GM18873 (cell line): ENCODE measurements around the gene EIF4H.
A peak's percentile ranks its signal among the peaks of the same experiment; 100 is the strongest.
"Not testable (repeated sequence)": the region's sequence is repeated elsewhere in the genome, so short reads cannot be mapped to it uniquely, and the experiment has no call there.

Experiments
- ATAC-seq: cut with Tn5 transposase; IDR thresholded peaks from one replicate; pipeline ENCODE4 v1.9.1; 2021; ENCODE audit warnings: mild to moderate bottlenecking, moderate library complexity, moderate number of reproducible peaks; ENCODE audit not compliant: unreplicated experiment, low FRiP score

Gene EIF4H

DNA sequence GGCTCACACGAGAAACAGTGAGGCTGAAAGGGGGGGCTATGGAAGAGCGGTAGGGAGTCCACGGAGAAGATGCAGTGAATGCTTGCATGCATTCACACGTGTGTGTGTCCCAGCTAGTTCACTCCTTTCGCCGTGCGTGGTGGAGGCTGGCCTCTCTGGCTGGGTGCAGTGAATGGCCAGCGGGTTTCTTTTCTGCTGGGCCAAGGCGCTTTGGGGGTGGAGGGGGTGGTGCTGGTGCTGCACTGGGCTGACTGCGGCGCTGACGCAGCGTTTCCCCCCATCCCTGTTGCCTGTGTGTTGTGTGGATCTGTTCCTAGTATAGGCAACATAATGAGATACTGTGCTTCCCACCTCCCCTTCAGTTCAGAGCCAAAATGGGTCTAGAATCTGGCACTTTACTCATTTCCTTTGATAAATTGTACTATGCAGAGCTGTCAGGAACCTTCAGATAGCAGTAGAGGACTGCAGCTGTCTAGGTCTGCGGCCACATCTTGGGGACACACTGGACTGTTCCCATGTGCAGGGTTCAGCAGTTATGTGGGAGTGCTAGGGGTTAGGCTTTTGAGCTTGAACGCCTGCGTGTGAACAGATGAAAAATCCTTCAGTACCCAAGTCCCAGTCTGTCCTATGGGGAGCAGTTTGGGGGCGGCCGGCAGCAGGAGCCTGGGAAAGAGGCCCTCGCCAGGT is 22.0 kb downstream of the EIF4H start:
- ATAC-seq, result not testable (repeated sequence)

DNA sequence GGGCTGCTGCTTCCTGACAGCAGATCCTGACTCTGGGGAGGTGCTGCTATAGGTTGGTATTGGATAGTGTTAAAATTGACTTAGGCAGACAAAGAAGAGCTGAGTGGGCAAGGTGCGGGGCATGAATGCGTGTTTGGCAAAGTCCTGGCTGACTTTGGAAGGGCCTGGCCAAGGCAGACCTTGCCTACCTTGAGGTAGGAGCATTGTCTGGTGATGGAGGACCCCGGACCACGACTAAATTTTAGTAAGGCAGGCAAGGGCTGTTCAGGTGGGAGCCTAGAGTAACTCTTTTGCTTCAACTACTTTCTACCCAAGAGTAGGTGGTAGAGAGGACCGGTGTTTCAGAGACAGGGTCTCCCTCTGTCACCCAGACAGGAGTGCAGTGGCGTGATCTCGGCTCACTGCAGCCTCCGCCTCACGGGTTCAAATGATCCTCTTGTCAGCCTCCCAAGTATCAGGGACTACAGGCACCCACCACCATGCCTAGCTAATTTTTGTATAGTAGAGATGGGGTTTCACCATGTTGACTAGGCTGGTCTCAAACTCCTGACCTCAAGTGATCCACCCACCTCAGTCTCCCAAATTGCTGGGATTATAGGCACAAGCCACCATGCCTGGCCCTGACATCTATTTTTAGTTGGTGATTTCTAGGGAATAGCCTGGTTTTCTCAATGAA is 23.4 kb downstream of the EIF4H start:
- ATAC-seq, result no peak

DNA sequence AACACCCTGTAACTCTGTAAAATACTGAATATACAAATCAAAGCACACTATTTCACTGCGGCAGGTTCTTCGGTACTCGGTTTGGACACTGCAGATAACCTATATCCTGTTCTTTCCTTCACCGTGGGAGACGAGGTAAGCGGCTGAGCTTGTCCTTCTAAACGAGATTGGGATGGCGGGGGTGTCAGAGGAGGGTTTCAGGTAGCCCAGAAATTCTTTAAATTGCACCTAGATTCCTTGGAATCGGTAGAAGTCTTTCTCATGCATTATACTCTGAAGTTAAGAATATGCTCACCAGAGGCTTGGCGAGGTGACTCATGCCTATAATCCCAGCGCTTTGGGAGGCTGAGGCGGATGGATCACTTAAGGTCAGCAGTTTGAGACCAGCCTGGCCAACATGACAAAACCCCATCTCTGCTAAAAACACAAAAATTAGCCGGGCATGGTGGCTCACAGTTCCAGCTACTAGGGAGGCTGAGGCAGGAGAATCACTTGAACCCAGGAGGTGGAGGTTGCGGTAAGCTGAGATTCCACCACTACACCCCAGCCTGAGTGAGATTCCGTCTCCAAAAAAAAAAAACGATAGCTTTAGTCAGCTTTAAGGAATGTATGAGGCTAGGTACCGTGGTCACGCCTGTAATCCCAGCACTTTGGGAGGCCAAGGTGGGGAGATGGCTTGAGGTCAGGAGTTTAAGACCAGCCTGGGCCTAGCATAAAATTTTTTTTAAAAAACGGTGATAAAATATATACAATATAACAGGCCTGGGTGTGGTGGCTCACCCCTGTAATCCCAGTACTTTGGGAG is 25.6 kb downstream of the EIF4H start:
- no peak for ATAC-seq

DNA sequence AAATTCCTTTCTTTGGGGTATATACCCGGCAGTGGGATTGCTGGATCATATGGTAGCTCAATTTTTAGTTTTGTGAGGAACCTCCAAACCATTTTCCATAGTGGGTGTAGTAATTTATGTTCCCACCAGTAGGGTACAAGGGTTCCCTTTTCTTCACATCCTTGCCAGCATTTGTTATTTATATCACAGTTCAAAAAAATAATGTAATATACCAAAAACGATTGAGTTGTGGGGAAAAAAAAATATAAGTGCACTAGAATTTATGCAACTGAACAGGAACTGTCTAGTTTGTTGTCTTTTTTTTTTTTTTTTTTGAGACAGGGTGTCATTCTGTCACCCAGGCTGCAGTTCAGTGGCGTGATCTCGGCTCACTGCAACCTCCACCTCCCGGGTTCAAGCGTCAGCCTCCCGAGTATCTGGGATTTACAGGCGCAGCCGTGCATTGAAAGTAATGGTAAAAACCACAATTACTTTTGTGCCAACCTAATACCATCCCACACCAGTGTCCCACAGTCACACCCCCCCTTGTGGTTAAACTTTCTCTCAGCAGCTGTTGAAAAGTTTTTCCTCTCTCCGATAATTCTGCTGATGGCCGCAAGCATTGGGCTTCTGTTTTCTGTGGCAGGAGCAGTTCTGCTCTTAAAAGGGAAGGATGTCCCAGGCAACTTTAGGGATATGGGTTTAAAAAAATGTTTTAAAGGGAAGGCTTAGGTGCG is 28.8 kb downstream of the EIF4H start:
- ATAC-seq, result no peak

DNA sequence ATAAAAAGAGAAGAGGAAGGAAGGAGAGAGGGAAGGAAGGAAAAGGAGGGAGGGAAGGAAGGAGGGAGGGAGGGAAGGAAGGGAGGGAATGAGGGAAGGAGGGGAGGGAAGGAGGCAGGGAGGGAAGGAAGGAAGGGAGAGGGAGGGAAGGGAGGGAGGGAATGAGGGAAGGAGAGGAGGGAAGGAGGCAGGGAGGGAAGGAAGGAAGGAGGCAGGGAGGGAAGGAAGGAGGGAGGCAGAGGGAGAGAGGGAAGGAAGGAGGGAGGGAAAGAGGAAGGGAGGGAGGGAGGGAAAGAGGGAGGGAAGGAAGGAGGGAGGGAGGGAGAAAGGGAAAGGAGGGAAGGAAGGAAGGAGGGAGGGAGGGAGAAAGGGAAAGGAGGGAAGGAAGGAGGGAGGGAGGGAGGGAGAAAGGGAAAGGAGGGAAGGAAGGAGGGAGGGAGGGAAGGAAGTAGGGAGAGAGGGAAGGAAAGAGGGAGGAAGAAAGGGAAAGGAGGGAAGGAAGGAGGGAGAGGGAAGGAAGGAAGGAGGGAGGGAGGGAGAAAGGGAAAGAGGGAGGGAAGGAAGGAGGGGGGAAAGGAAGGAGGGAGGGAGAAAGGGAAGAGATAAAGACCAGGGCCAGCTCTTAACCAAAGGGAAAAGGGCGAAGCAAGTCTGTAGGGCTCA is 29.9 kb downstream of the EIF4H start:
- no peak for ATAC-seq

DNA sequence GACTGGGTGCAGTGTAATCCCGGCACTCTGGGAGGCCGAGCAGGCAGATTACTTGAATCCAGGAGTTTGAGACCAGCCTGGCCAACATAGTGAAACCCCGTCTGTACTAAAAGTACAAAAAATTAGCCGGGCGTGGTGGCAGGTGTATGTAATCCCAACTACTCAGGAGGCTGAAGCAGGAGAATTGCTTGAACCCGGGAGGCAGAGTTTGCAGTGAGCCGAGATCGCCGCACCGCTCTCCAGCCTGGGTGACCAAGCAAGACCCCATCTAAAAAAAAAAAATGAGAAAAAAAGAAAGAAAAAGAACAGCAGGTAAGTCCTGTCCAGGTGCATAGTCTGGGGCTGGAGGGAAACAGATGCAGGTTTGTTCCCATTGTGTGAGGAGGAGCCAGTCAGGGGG is 31.9 kb downstream of the EIF4H start:
- ATAC-seq, result not testable (repeated sequence)

DNA sequence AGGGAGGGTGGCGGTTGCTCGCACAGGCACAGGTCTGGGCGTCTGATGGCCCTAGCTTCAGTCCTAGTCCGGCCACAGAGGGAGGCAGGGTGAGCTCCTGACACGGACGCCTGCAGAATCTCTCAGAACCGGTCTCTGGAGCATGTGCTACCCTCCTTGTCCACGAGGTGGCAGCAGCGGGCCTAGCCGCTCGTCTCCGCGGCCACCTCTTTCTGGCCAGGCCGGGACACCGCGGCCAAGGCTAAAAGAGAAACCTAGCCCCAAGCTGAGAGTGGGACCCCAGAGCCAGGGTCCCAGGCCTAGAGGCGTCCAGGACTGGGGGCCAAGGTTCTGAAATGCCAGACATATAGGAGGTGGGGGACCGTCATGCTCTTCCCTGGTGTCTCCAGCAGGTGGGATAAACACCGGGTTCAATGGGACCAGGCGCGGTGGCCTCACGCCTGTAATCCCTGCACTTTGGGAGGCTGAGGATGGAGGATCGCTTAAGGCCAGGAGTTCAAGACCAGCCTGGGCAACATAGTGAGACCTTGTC is 32.5 kb downstream of the EIF4H start:
- no peak for ATAC-seq

DNA sequence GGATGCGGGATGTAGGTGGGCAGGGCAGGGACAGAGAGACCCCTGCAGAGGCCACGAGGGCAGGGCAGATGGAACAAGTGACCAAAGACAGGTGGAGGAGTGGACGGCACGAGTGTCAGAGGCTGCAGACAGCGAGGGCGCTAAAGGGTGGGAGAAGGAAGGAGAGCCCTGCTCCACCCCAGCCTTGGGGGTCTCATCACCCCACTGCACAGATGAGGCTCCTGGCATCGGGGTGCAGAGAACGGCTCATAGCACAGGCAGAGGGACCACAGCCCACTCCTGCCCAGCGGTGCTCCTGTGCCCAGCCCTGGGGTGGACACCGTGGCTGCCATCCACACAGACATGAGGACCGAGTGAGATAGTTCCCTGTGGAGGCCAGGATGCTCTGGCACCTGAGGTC is 33.4 kb downstream of the EIF4H start:
- ATAC-seq, result no peak

DNA sequence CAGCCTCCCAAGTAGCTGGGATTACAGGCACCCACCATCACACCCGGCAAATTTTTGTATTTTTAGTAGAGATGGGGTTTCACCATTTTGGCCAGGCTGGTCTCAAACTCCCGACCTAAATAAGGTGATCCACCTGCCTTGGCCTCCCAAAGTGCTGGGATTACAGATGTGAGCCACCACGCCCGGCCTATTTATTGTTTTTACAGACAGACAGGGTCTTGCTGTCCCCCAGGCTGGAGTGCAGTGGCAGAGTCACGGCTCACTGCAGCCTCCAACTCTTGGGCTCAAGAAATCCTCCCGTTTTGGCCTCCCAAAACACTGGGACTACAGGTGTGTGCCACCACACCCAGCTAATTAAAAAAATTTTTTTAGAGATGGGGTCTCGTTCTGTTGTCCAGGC is 34.1 kb downstream of the EIF4H start:
- not testable (repeated sequence) for ATAC-seq

DNA sequence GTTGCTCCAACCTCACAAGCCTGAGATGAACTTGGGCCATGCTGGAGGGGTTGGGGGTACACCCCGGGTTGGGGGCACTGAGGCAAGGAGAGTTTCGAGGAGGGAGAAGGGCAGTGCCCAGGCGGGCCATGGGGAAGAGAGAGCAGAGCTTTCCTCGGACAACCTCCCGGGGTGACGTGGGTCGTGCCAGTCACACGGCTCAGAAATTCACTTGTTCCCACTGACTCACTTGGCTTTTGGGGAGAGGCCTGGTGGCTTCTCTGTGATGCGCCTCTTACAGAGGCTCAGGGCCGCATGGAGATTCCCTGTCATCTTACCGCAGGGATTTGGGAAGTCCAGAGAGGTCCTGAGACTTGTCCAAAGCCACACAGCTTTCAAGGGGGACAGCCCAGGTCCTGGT is 38.5 kb downstream of the EIF4H start:
- no peak for ATAC-seq

DNA sequence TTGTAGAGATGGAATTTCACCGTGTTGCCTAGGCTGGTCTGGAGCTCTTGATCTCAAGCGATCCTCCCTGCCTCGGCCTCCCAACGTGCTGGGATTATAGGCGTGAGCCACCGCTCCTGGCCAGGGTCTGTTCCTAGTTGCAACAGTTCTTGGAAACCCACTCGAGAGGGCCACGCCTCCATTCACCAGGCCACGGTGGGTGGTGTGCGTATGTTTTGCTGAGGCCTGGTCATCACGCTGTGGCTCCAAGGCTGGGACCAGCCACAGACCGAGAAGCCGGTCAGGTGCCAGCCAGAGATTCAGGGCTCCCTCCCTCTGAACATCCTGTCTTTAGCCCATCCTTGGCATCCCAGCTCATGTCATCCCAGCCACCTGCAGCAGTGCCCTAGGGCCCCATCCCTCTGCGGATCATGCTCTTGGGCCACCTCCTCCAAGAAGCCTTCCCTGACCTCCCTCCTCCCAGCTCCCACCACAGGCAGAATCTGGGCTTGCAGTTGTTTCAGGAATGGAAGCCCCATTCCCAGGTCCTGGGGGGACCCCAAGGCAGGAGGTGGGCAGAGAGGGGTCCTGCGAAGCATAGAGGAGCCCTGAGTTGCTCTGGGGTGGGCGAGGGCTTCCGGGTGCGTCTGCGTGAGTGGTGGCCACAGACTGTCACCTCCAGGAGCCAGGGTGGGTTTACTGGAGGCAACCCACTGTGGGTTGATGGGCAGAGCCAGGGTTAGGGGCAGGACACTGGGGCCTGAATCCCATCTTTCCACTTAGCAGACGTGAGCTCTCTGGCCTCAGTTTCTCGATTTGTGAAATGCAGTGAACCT is 40.9 kb downstream of the EIF4H start:
- ATAC-seq, result no peak

DNA sequence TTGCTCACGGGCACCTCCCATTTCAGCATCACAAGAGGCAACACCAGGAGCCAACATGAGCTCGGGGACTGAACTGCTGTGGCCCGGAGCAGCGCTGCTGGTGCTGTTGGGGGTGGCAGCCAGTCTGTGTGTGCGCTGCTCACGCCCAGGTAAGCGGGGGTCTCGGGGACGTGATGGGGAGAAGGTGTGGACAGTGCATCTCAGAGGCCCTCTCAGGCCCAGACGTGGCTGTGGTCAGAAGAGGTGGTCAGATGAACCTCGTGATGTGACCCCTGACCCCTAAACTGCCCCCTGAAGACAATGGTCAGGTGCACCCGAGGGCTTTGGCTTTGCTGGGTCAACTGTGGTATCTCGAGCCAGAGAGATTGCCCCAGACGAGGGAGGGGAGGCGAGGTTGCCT is 41.8 kb downstream of the EIF4H start:
- no peak for ATAC-seq

DNA sequence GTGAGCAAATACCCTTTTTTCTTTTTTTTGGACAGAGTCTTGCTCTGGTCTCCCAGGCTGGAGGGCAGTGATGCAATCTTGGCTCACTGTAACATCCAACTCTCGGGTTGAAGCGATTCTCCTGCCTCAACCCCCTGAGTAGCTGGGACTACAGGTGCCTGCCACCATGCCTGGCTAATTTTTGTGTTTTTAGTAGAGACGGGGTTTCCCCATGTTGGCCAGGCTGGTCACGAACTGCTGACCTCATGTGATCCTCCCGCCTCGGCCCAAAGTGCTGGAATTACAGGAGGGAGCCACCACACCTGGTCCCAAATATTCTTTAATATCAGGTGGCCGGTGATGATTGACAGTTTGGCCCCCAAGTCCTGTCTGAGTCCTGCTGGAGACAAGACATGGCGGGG is 42.2 kb downstream of the EIF4H start:
- no peak for ATAC-seq

DNA sequence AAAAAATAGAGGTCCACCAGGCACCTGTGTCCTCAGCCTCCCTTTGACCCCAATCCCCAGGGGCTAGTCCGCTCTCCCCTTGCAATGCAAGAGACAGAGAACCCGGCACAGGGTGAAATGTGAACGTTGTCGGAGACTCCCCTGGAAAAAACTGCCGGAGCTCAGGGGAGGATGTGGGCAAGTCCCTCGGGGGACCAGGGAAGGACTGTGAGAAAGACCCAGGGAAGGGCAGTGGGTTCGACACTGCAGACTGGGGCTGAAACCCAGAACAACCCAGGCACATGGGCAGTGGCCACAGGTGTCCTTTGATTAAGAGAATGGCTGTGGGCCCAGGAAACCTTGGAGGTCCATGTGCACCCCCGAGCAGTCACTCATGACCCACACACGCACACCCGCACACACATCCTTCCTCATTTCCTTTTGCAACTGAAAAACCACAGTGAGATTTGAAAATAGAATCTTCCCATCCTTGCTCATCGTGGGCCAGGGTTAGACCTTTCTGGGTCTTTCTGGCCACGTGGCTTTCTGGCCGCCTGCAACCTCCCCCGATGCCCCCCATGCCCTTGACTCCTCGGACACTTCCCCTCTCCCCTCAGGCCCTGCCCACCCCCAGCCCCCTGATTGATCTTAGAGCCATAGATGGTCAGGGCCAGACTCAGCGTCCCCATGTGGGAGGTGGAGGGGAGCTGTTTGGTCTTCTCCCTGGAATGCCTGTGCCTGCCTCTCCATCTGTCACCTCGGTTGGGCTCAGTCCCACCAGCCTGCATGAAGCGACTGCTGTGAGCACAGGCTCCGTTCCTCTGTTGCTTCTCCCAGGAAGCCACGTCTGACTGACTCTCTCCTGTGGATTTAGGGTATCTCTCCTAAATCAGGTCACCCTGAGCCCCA is 43.5 kb downstream of the EIF4H start:
- peak; percentile 41 for ATAC-seq

DNA sequence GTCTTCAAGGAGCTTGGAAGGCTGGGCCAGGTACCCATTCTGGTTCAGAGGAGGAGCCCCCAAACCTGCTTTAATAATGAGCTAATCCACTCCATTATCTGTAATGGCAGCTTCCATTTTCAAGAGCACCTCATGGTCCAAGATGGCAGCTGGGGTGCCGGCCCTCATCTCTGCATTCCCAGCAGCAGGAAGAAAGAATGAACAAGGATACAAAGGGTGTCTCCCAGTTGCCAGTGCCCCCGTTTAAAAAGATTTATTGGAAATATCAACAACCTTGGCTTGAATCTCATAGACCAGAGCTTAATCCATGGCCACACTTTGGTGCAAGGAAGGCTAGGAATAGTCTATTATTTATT is 44.2 kb downstream of the EIF4H start:
- ATAC-seq, result no peak

DNA sequence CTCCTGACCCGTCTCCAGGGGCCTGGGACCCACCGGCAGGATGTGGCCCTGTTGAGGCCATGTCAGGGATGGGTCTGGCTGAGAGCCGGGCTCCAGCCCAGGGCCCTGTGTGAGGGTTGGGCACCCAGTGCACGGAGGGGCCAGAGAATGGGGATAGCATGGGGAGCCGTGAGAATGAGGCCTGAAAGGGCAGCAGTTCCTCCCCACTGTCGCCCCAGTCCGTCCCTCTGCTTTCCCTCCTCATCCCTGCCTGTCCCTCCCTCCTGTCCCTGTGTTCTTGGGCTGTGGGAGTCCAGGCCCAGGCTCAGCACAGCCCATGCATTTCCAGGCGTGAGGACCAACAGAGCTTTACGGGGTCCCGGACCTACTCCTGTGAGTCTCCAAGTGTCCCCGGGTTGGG is 45.3 kb downstream of the EIF4H start:
- no peak for ATAC-seq

DNA sequence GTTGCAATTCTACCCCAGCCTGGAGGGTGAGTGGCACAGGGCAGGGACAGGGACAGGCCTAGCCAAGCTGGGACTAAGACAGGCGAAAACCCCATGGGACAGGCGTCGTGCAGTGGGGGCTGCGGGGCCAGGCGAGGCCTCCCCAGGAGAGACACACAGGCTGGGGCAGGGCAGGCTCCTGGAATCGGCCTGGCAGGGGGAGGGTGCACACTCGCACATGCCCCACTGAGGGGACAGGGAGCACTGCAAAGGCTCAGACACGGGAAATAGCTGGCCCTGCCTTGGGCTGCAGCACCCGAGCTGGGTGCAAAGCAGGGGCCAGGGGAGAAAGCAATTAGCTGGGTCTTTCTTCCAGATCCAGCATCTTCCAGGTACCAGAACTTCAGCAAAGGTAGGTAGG is 46.1 kb downstream of the EIF4H start:
- no peak for ATAC-seq

DNA sequence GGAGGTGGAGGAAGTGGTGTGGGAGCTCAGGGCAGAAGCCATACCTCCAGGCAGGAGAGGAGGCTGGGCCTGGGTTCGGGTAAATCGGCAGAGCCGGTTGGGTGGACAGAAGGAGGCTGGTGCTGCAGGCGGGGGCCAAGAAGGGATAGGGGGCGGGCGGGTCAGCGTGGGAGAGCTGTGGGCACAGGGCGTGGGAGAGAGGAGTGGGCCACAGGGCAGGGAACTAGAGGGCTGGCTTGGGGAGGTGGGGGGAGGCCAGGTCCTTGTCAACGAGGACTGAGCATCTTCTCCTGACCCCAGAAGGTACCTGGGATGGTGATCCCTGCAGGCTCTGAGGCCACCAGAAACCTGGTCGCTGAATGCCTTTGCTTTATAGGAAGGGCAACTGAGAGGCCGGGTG is 47.6 kb downstream of the EIF4H start:
- ATAC-seq, result no peak
